Thoracic aorta (tissue), 2 donors: Measurements from ENCODE around the gene TP53RK. TPM values are rescaled to one million over a fixed set of nuclear protein-coding genes. Genes with fewer than 3 reads are reported as not detected.

Experiments used
- ATAC-seq: fragments of 150-250 bp; one replicate; pipeline ENCODE4 v1.8.0; 2017; ENCODE audit warnings: low read depth; ENCODE audit not compliant: insufficient number of reproducible peaks, low FRiP score
- DNase-seq: peaks from one replicate; pipeline ENCODE4 v3.0.0-alpha.2; 2020; ENCODE audit warnings: low spot score
- H3K27ac ChIP-seq, 2 donors: fragments of 200-600 bp; sonication (generic); 1 replicate in 1 of 2; 2 replicates in 1 of 2; pipeline ENCODE4 v1.5.1; 2016; ENCODE audit warnings: mild to moderate bottlenecking in 2 of 2, moderate library complexity in 2 of 2
- H3K27me3 ChIP-seq: fragments of 200-600 bp; sonication (generic); replicated peaks from 2 replicates; pipeline ENCODE4 v1.6.0; 2016; ENCODE audit warnings: mild to moderate bottlenecking; ENCODE audit not compliant: insufficient read depth
- H3K36me3 ChIP-seq: fragments of 200-600 bp; sonication (generic); one replicate; pipeline ENCODE4 v1.5.1; 2016
- H3K4me1 ChIP-seq, 2 donors: fragments of 200-600 bp; sonication (generic); 1 replicate in 1 of 2; 2 replicates in 1 of 2; pipeline versions ENCODE4 v1.5.1 to v1.6.0; 2016; ENCODE audit warnings: low read depth in 2 of 2, mild to moderate bottlenecking in 1 of 2; ENCODE audit not compliant: control insufficient read depth in 1 of 2
- H3K4me3 ChIP-seq: fragments of 200-600 bp; sonication (generic); 2 replicates; pipeline ENCODE4 v1.5.1; 2016; ENCODE audit warnings: mild to moderate bottlenecking
- H3K9me3 ChIP-seq: fragments of 200-600 bp; sonication (generic); 2 replicates; pipeline ENCODE4 v1.5.1; 2016
- CTCF ChIP-seq: fragments of 200-600 bp; sonication (generic); IDR thresholded peaks from one replicate; pipeline ENCODE4 v1.5.1; 2019; ENCODE audit warnings: antibody characterized with exemption
- total RNA-seq, 2 donors: library from RNA; depleted of rRNA; stranded (reverse); fragments of >200 nt; gene quantifications; one replicate each; pipeline versions ENCODE4 v1.1.0 to v1.2.3, GENCODE V29; 2016

The TP53RK gene
- total RNA-seq, 2 donors from 2014 or later, result 19.3 to 19.9 TPM

- Histone ChIP-seq H3K36me3 (no peaks in the 10 kb centered on the region), H3K4me3 (no peak overlapping the region), H3K9me3 (peaks cover 5% of the 10 kb centered on the region), H3K4me1 (no peaks in the 10 kb centered on the region), H3K27ac (no peak overlapping the region), H3K27me3 (no peaks in the 10 kb centered on the region)
- ATAC-seq (no peak), DNase-seq (no peak)
- no peak for TF ChIP-seq CTCF
Measured at GRCh38 chr20:46720019-46720418, 30.8 kb upstream of the TP53RK start.

GRCh38 chr20:46717818-46718541, 28.7 kb upstream of the TP53RK start:
- no peak overlapping the region for H3K4me3 ChIP-seq
- H3K36me3 ChIP-seq, result no peaks in the 10 kb centered on the region
- no peak overlapping the region for H3K27ac ChIP-seq
- peaks cover 5% of the 10 kb centered on the region for H3K9me3 ChIP-seq
- ATAC-seq, result no peak
- H3K27me3 ChIP-seq, result no peaks in the 10 kb centered on the region
- no peak for TF ChIP-seq CTCF
- peaks cover 0 to 10% of the 10 kb centered on the region in 2 donors for H3K4me1 ChIP-seq
- DNase-seq, result no peak

GRCh38 chr20:46715292-46715756, 26.1 kb upstream of the TP53RK start:
- no peak for DNase-seq
- no peak for TF ChIP-seq CTCF
- H3K9me3 ChIP-seq, result no peaks in the 10 kb centered on the region
- H3K4me3 ChIP-seq, result no peak overlapping the region
- no peak for ATAC-seq
- H3K27me3 ChIP-seq, result no peaks in the 10 kb centered on the region
- peaks cover 3 to 29% of the 10 kb centered on the region in 2 donors for H3K4me1 ChIP-seq
- H3K27ac ChIP-seq, result no peak overlapping the region
- H3K36me3 ChIP-seq, result no peaks in the 10 kb centered on the region

GRCh38 chr20:46713957-46714834, 25.0 kb upstream of the TP53RK start:
- no peak overlapping the region for H3K4me3 ChIP-seq
- ATAC-seq (no peak), DNase-seq (no peak)
- no peak overlapping the region for H3K27ac ChIP-seq
- H3K36me3 ChIP-seq, result no peaks in the 10 kb centered on the region
- H3K27me3 ChIP-seq, result no peaks in the 10 kb centered on the region
- no peak for TF ChIP-seq CTCF
- H3K9me3 ChIP-seq, result no peaks in the 10 kb centered on the region
- H3K4me1 ChIP-seq, result peaks cover 3 to 33% of the 10 kb centered on the region in 2 donors

GRCh38 chr20:46712056-46712636, 22.9 kb upstream of the TP53RK start:
- ATAC-seq (no peak), DNase-seq (no peak)
- no peak overlapping the region for H3K27ac ChIP-seq
- H3K4me1 ChIP-seq, result peaks cover 3 to 37% of the 10 kb centered on the region in 2 donors
- TF ChIP-seq CTCF, result no peak
- no peaks in the 10 kb centered on the region for H3K9me3 ChIP-seq
- no peaks in the 10 kb centered on the region for H3K27me3 ChIP-seq
- no peaks in the 10 kb centered on the region for H3K36me3 ChIP-seq
- H3K4me3 ChIP-seq, result no peak overlapping the region
